H9 (cell line): ENCODE measurements around the gene RNF17. TPM values are rescaled to one million over a fixed set of nuclear protein-coding genes. Genes with fewer than 3 reads are reported as not detected.
A peak's percentile ranks its signal among the peaks of the same experiment; 100 is the strongest.

Experiments used
- DNase-seq: peaks from one replicate; pipeline ENCODE4 v3.0.0-alpha.2; 2017
- H2AFZ ChIP-seq: one replicate; pipeline ENCODE4 v1.6.1; 2013; ENCODE audit warnings: mild to moderate bottlenecking, low read length, control low read depth, moderate library complexity
- H2AK5ac ChIP-seq: 2 replicates; pipeline ENCODE4 v1.6.1; 2013; ENCODE audit warnings: low read length, control low read depth, mixed read lengths; ENCODE audit not compliant: insufficient read length
- H2BK120ac ChIP-seq: one replicate; pipeline ENCODE4 v1.6.1; 2013; ENCODE audit warnings: low read depth, mild to moderate bottlenecking, low read length, control low read depth, inconsistent platforms; ENCODE audit not compliant: poor library complexity, severe bottlenecking
- H2BK12ac ChIP-seq: 2 replicates; pipeline ENCODE4 v1.6.1; 2013; ENCODE audit warnings: low read length, control low read depth, mixed read lengths, low read depth; ENCODE audit not compliant: insufficient read length
- H2BK15ac ChIP-seq: 2 replicates; pipeline ENCODE4 v1.6.1; 2013; ENCODE audit warnings: low read depth, low read length, control low read depth
- H2BK20ac ChIP-seq: one replicate; pipeline ENCODE4 v1.6.1; 2013; ENCODE audit warnings: low read depth, mild to moderate bottlenecking, low read length, control low read depth, inconsistent platforms; ENCODE audit not compliant: poor library complexity, severe bottlenecking
- H2BK5ac ChIP-seq: 2 replicates; pipeline ENCODE4 v1.6.1; 2013; ENCODE audit warnings: low read length, control low read depth, mixed read lengths; ENCODE audit not compliant: insufficient read length
- H3K14ac ChIP-seq: 2 replicates; pipeline ENCODE4 v1.6.1; 2013; ENCODE audit warnings: low read length, control low read depth; ENCODE audit not compliant: insufficient read depth
- H3K18ac ChIP-seq: 2 replicates; pipeline ENCODE4 v1.6.1; 2013; ENCODE audit warnings: low read depth, mild to moderate bottlenecking, mixed read lengths, low read length, control low read depth; ENCODE audit not compliant: insufficient read length
- H3K23ac ChIP-seq: 2 replicates; pipeline ENCODE4 v1.6.1; 2013; ENCODE audit warnings: low read length, control low read depth, mixed read lengths, low read depth; ENCODE audit not compliant: insufficient read length
- H3K23me2 ChIP-seq: 2 replicates; pipeline ENCODE4 v1.6.1; 2013; ENCODE audit warnings: low read depth, mild to moderate bottlenecking, mixed read lengths, low read length, control low read depth; ENCODE audit not compliant: insufficient read length, poor library complexity, severe bottlenecking
- H3K27ac ChIP-seq: 2 replicates; pipeline ENCODE4 v1.5.1; 2013; ENCODE audit warnings: low read length, control low read depth, mixed read lengths, low read depth; ENCODE audit not compliant: insufficient read length
- H3K27me3 ChIP-seq: 2 replicates; pipeline ENCODE4 v1.6.1; 2013; ENCODE audit warnings: low read length, control low read depth, inconsistent platforms; ENCODE audit not compliant: insufficient read depth
- H3K4ac ChIP-seq: 2 replicates; pipeline ENCODE4 v1.6.1; 2013; ENCODE audit warnings: low read depth, mild to moderate bottlenecking, control low read depth, inconsistent platforms, low read length, moderate library complexity
- H3K4me1 ChIP-seq: 2 replicates; pipeline ENCODE4 v1.6.1; 2013; ENCODE audit warnings: low read length, control low read depth, inconsistent platforms; ENCODE audit not compliant: insufficient read depth
- H3K4me2 ChIP-seq: 2 replicates; pipeline ENCODE4 v1.6.1; 2013; ENCODE audit warnings: low read length, control low read depth, mixed read lengths; ENCODE audit not compliant: insufficient read length, insufficient read depth
- H3K56ac ChIP-seq: 2 replicates; pipeline ENCODE4 v1.6.1; 2013; ENCODE audit warnings: low read depth, mild to moderate bottlenecking, mixed read lengths, low read length, control low read depth; ENCODE audit not compliant: insufficient read length
- H3K79me1 ChIP-seq: 2 replicates; pipeline ENCODE4 v1.6.1; 2013; ENCODE audit warnings: low read depth, mild to moderate bottlenecking, moderate library complexity, low read length, control low read depth, inconsistent platforms; ENCODE audit not compliant: insufficient read depth, poor library complexity, severe bottlenecking
- H3K79me2 ChIP-seq: 2 replicates; pipeline ENCODE4 v1.6.1; 2013; ENCODE audit warnings: low read length, control low read depth, inconsistent platforms; ENCODE audit not compliant: insufficient read depth
- H3K9ac ChIP-seq: 2 replicates; pipeline ENCODE4 v1.6.1; 2013; ENCODE audit warnings: low read length, control low read depth, mixed read lengths; ENCODE audit not compliant: insufficient read length; ENCODE audit errors: extremely low read depth
- H3K9me3 ChIP-seq: one replicate; pipeline ENCODE4 v1.6.1; 2013; ENCODE audit warnings: low read depth, low read length, inconsistent platforms; ENCODE audit not compliant: control insufficient read depth
- H3T11ph ChIP-seq: one replicate; pipeline ENCODE4 v1.6.1; 2013; ENCODE audit warnings: mild to moderate bottlenecking, low read length, control low read depth, inconsistent platforms
- H4K20me1 ChIP-seq: one replicate; pipeline ENCODE4 v1.6.1; 2013; ENCODE audit not compliant: control insufficient read depth, insufficient read length, insufficient read depth
- H4K5ac ChIP-seq: 2 replicates; pipeline ENCODE4 v1.6.1; 2013; ENCODE audit warnings: low read depth, mild to moderate bottlenecking, mixed read lengths, low read length, control low read depth; ENCODE audit not compliant: insufficient read length
- H4K8ac ChIP-seq: replicated peaks from 2 replicates; pipeline ENCODE4 v1.6.1; 2013; ENCODE audit warnings: low read length, control low read depth, mixed read lengths, low read depth; ENCODE audit not compliant: insufficient read length
- H4K91ac ChIP-seq: 2 replicates; pipeline ENCODE4 v1.6.1; 2013; ENCODE audit warnings: low read depth, mild to moderate bottlenecking, moderate library complexity, mixed read lengths, low read length, control low read depth; ENCODE audit not compliant: insufficient read length
- H3K27ac Mint-ChIP-seq, 3 experiments: 2 replicates in 2 of 3; 3 replicates in 1 of 3; pipeline ENCODE4 v1.8.0; 2020 to 2021; ENCODE audit warnings: mixed read lengths in 3 of 3, mild to moderate bottlenecking in 1 of 3, moderate library complexity in 1 of 3
- H3K27me3 Mint-ChIP-seq: 2 replicates; pipeline ENCODE4 v1.8.0; 2021; ENCODE audit warnings: low read depth, mild to moderate bottlenecking, moderate library complexity, mixed read lengths
- H3K36me3 Mint-ChIP-seq, 3 experiments: 2 replicates in 2 of 3; 3 replicates in 1 of 3; pipeline ENCODE4 v1.8.0; 2020 to 2021; ENCODE audit warnings: low read depth in 3 of 3, mixed read lengths in 3 of 3; ENCODE audit not compliant: insufficient read depth in 1 of 3
- H3K4me1 Mint-ChIP-seq, 2 experiments: 2 replicates each; pipeline ENCODE4 v1.8.0; 2020; ENCODE audit warnings: mixed read lengths in 2 of 2
- H3K4me3 Mint-ChIP-seq, 2 experiments: 2 replicates in 1 of 2; 3 replicates in 1 of 2; pipeline ENCODE4 v1.8.0; 2020 to 2021; ENCODE audit warnings: mild to moderate bottlenecking in 2 of 2, mixed read lengths in 2 of 2, moderate library complexity in 1 of 2
- H3K9me3 Mint-ChIP-seq, 2 experiments: 2 replicates in 1 of 2; 3 replicates in 1 of 2; pipeline ENCODE4 v1.8.0; 2020; ENCODE audit warnings: mild to moderate bottlenecking in 2 of 2, mixed read lengths in 2 of 2, moderate library complexity in 1 of 2
- CTCF ChIP-seq: fragments of 200-600 bp; sonication (generic); conservative IDR thresholded peaks from 3 replicates; pipeline ENCODE4 v1.8.0; 2021; ENCODE audit warnings: antibody characterized with exemption, mild to moderate bottlenecking
- WGBS: extraction: QIAGEN DNeasy Blood & Tissue Kit; methylation state at CpG from one replicate; pipeline ENCODE4 v1.1.7; 2013; ENCODE audit warnings: missing lambda C conversion rate, low lambda C conversion rate, mixed read lengths; ENCODE audit not compliant: insufficient read length; ENCODE audit errors: extremely low coverage; 5-methylcytosine and 5-hydroxymethylcytosine counted together
- total RNA-seq: library from RNA; stranded (reverse); gene quantifications from 2 replicates; pipeline ENCODE4 v1.2.1, GENCODE V29; 2021

RNF17 gene
- total RNA-seq, 1 experiment from 2014 or later = not detected

- Histone ChIP-seq H2BK120ac (no peak overlapping the region), H4K20me1 (no peaks in the 10 kb centered on the region), H3K9ac (no peak overlapping the region), H2AK5ac (no peak overlapping the region), H3K23me2 (peaks cover 3% of the 10 kb centered on the region), H3K79me1 (no peaks in the 10 kb centered on the region), H3K4me2 (no peak overlapping the region), H3K23ac (no peak overlapping the region), H3T11ph (no peak overlapping the region), H3K4ac (no peak overlapping the region), H3K4me1 (no peaks in the 10 kb centered on the region; the same call in 1 of the 2 replicates), H4K5ac (no peak overlapping the region), H4K8ac (no peak overlapping the region), H2AFZ (no peak overlapping the region), H2BK5ac (no peak overlapping the region), H3K9me3 (no peaks in the 10 kb centered on the region), H3K56ac (no peak overlapping the region), H3K27ac (no peak overlapping the region), H2BK15ac (no peak overlapping the region), H2BK12ac (no peak overlapping the region), H2BK20ac (no peak overlapping the region), H4K91ac (no peak overlapping the region), H3K14ac (no peak overlapping the region), H3K27me3 (no peaks in the 10 kb centered on the region), H3K18ac (no peak overlapping the region), H3K79me2 (peaks cover 19% of the 10 kb centered on the region; the same call in 1 of the 2 replicates)
- TF ChIP-seq CTCF = no peak
- WGBS = no CpG with 5 or more reads among the region's 6 CpGs
- Mint-ChIP-seq H3K9me3 (no peaks in the 10 kb centered on the region), H3K27ac (peak overlapping the region in 1 of 3 experiments; percentile 59; a peak in 1 of 7 replicates), H3K4me1 (peaks cover 14 to 17% of the 10 kb centered on the region in 2 experiments), H3K36me3 (no peaks in the 10 kb centered on the region; a peak in 1 of 7 replicates), H3K27me3 (no peaks in the 10 kb centered on the region), H3K4me3 (peak overlapping the region; percentile 95 to 98)
- DNase-seq = no peak
Observed at GRCh38 chr13:24921003-24921402, 157.0 kb downstream of the RNF17 start.
